GM19328 (cell line): ENCODE results near the gene PPP1R10.
"Not testable (repeated sequence)": the region's sequence is repeated elsewhere in the genome, so short reads cannot be mapped to it uniquely, and the experiment has no call there.

Experiments used
- ATAC-seq: cut with Tn5 transposase; IDR thresholded peaks from one replicate; pipeline ENCODE4 v1.9.1; 2021; ENCODE audit warnings: mild to moderate bottlenecking, moderate library complexity; ENCODE audit not compliant: unreplicated experiment

Gene PPP1R10

GRCh38 chr6:30599625-30600324, 17.3 kb downstream of the PPP1R10 start:
- no peak for ATAC-seq

GRCh38 chr6:30598912-30599624, 18.0 kb downstream of the PPP1R10 start:
- ATAC-seq: no peak

GRCh38 chr6:30597315-30598144, 19.5 kb downstream of the PPP1R10 start:
- not testable (repeated sequence) for ATAC-seq

GRCh38 chr6:30592287-30592686, 24.8 kb downstream of the PPP1R10 start:
- ATAC-seq: no peak

GRCh38 chr6:30591008-30591407, 26.0 kb downstream of the PPP1R10 start:
- ATAC-seq: no peak

GRCh38 chr6:30590509-30590908, 26.5 kb downstream of the PPP1R10 start:
- no peak for ATAC-seq

- no peak for ATAC-seq
Observed at GRCh38 chr6:30589754-30590358, 27.2 kb downstream of the PPP1R10 start.

GRCh38 chr6:30583921-30584320, 33.1 kb downstream of the PPP1R10 start:
- ATAC-seq: no peak

GRCh38 chr6:30578051-30578450, 39.0 kb downstream of the PPP1R10 start:
- ATAC-seq: no peak

GRCh38 chr6:30573113-30573512, 43.9 kb downstream of the PPP1R10 start:
- no peak for ATAC-seq

- no peak for ATAC-seq
Observed at GRCh38 chr6:30572148-30572547, 44.9 kb downstream of the PPP1R10 start.

GRCh38 chr6:30571762-30572082, 45.3 kb downstream of the PPP1R10 start:
- ATAC-seq: no peak

GRCh38 chr6:30571075-30571761, 45.8 kb downstream of the PPP1R10 start, which contains the start of gene ABCF1:
Gene ABCF1, plus strand, starts transcription at chr6:30571442. Its CDS starts 46 bp downstream, at chr6:30571488.
- ATAC-seq: peak; percentile 96

- ATAC-seq: peak; percentile 25
Observed at GRCh38 chr6:30570740-30571074, 46.3 kb downstream of the PPP1R10 start.

GRCh38 chr6:30570263-30570662, 46.8 kb downstream of the PPP1R10 start:
- ATAC-seq: no peak

GRCh38 chr6:30568245-30568644, 48.8 kb downstream of the PPP1R10 start:
- ATAC-seq: no peak

GRCh38 chr6:30565772-30566171, 51.3 kb downstream of the PPP1R10 start:
- no peak for ATAC-seq

GRCh38 chr6:30564114-30564513, 52.9 kb downstream of the PPP1R10 start:
- ATAC-seq: no peak

- ATAC-seq: no peak
Observed at GRCh38 chr6:30562470-30563425, 54.3 kb downstream of the PPP1R10 start.

GRCh38 chr6:30560930-30561329, 56.1 kb downstream of the PPP1R10 start:
- ATAC-seq: no peak
